Measurements from ENCODE around the gene RNF141.

RNF141 gene

GRCh38 chr11:10540915-10541560 lies at the start of gene RNF141:
TSS of gene RNF141 (minus strand) at chr11:10541187. CDS start at chr11:10534158, 7,029 bp downstream.
- DNase-seq, result peak; percentile 94 to 98

DNA sequence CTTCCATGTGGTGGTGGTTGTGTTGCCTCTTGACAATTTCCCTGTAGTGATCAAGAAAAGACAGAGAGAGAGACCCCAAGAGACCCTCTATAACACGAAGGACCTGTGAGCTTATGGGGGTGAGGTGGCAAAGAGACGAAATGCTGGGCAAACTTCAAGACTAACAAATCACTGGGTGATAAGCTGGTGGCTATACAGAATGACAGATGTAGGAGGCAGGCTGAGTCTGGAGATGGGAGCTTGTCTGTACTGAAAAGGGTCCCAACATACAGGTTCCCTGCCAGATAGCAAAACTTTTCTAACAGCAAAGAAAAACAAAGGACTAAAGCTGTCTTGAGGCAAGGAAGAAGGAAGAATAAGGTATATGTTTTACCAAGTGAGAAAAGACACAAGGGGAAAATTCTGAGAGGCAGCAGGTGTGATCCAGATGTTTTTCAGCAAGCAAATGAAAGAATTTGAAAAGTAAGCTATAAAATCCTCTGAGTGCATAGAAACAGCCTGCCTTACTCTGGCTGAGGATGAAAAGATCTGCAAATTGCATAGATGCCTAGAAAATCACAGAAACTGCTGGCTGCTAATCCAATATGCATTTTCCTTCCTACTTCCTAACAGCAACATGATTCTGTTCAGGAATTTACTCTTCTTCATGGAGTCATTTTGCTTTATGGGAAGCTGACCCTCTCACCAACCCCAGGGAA lies 49.4 kb upstream of the RNF141 start:
- no peak for DNase-seq

DNA sequence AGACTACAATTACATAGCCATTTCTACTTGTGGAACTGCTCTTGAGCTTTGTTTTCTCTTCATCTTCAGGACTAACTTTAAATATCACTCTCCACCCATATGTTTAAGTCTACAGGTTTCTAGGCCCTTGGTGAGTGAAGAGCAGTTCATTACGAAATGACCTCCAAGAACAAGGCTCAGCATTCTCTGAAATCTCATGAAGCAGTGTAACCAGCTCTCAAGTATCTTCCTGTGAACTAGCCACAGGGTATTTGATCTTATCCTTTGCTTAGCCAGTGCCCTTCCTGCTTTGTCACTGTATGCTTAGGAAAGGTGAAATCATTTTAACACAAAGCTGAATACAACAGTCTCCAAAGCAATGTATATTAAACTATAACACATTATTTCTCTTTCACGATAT lies 47.9 kb upstream of the RNF141 start:
- no peak for DNase-seq

- DNase-seq, result no peak
Measured at GRCh38 chr11:10587995-10588394, 47.0 kb upstream of the RNF141 start.

DNA sequence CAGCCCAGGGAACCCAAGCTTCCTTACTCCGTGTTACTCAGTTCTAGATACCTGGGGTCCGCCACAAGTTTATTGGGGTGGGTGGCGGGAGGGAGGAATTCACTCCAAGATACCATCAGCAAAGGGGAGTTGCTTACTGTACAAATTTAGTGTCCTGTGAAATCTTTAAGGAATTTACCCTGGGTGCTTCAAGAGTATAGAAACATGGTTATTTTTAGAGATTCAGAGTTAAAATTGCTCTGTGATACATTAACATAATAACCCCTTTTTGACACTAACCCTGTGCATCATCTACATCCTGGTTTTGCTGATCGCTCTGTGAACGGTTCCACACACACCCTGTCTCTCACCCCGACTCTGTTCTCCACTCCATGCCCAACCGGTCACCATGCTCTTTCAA lies 46.4 kb upstream of the RNF141 start:
- DNase-seq, result no peak

GRCh38 chr11:10584071-10584501 lies 43.1 kb upstream of the RNF141 start:
- no peak for DNase-seq

DNA sequence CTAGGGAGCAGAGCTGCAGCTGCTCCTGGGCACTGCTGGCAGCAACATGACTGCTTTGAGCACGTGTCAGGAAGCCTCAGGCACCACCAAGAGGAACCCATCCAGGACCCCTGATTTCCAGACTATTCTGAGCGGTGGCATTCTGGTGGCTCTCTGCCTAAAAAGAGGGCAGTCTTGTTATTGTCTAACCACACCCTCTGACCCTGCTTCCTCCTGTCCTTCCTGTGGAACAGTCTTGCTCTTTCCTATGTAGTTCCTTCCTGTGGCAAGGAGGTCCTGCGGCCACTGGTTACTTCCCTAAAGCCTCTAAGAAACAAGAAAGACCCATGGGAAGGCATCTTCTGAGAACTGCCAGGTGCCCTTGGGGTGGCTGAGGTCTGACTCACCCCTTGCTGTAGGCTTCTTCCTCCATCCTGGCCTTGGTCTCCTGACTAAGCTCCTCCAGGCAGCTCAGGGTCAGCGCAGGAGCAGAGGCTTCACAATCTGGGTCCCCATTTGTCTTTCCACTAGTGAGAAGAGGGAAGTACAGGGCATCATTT lies 40.6 kb upstream of the RNF141 start:
- DNase-seq, result no peak

- no peak for DNase-seq
Measured at GRCh38 chr11:10580623-10581022, 39.6 kb upstream of the RNF141 start.

GRCh38 chr11:10579700-10580099 lies 38.7 kb upstream of the RNF141 start:
- no peak for DNase-seq

DNA sequence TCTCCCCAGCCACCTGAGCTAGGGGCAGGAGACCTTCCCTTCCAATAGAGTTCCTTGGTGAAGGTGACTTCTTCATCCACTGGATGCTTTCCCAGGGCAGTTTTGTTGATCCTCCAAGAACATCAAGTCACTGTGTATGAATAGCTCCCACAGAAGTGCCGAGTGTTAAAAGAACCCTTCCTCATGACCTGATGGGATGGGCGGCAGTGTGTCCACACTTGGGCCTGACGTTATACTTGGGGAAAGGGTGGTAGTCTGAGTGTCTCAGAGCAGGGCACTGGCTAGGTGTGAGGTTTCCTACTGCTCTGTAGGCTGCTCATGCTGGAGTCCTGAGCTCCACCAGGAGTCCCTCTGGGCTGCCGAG lies 35.0 kb upstream of the RNF141 start:
- no peak for DNase-seq

DNA sequence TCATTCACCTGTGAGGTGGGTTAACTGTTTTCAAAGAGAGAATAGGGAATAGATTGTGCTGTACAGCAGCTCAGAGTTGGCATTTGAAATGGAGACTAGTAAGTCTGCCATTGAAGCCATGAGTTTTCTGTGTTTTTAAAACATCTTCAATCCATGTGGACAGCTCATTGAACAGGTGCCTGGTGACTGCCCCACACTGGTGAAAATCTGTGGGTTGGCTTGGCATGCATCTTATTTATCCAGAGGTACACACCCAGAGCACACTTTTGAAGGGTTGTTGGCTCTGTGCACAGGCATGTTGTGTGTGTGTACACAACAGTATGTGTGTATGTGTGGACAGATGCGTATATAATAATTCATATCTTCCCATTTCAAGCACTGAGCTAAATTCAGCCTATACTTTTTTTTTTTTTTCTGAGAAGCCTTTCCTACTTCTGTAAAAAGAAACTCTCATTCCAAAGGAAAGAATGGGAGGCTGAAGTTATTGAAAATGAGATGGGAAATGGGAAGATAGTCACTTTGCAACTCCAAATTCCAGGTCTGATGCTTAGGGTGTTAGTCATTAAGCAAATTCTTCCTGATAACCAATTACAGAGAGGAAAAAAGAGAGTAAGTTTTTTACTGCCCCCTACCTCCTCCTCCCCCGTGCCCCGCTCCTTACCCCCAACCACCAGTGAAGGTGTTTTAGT lies 34.5 kb upstream of the RNF141 start:
- DNase-seq, result no peak

DNA sequence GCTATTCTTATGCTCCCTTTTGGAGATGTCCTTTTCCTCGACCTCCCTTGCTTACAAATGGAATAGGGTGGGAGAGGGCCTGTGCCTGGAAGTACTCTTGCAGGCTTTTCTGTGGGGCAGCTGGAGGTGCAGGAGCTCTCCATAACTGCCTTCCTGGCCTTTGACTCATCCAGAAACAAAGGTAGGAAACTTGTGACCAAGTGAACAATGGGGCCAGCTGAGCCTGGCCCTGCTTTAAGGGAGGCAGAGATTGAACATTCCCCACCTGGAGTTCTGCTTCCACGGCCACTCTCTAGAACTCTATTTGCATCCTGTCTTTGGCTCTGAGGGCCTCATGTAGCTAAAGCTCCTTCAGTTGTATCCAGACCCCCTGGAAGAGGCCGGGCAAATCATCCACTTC lies 32.6 kb upstream of the RNF141 start:
- no peak for DNase-seq

GRCh38 chr11:10573028-10573427 lies 32.0 kb upstream of the RNF141 start:
- DNase-seq, result no peak

- no peak for DNase-seq
Measured at GRCh38 chr11:10572533-10572932, 31.5 kb upstream of the RNF141 start.

DNA sequence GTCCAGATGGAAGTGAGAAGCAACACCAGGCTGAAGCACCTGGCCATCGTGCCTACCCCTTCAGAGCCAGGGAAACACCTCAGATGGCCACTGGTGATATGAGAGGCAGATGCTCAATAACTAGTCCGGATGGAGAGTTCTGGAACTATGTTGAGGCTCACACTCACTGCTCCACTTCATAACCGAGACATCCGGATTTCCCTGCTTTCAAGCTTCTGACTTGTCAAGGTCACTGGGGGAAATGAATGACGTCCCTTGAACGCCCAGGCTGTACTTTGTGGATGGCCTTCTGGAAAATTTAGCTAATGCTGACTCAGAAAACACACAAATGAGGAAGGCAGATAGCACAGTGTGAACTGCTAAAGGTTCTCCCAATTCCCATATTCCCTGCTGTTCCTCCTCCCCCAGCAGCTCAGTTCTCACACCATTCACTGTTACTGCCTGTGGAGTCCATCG lies 27.5 kb upstream of the RNF141 start, which contains the start of gene LYVE1:
Gene LYVE1, minus strand, starts transcription at position 180 of the 456 bp plus-strand sequence. Its CDS starts 133 bp downstream, at position 47.
- no peak for DNase-seq

DNA sequence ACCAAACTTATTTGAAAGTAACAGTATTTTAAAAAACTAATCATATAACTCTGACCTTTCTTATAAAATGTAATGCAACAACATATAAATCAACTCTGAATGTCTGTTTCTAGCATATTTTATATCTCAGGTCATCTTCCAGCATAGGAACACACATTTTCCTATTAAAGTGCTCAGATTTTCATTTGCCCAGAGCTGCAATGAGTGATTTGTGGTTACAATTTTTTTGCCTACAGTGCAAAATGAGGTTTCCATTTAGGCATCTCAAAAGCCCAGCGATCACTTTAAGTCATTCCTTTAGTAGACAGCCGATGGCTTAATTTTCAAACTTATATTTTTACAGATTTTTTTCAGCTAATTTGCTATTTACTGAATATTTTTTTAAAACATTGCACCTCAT lies 26.5 kb upstream of the RNF141 start:
- no peak for DNase-seq

GRCh38 chr11:10566257-10566957 lies 25.4 kb upstream of the RNF141 start:
- DNase-seq, result no peak

DNA sequence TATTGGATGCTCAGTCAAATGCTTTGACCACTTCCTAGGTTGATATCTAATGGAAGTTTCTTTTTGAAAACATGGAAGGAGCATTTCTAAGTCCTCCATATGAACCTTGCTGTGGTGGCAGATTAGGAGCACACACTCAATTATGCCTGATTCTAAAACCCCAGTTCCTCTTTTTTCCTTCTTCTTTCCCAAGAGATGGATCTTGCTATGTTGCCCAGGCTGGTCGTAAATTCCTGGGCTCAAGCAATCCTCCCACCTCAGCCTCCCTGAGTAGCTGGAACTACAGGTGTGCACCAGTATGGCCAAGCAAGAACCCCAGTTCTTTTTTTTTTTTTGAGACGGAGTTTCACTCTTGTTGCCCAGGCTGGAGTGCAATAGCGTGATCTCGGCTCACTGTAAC lies 24.5 kb upstream of the RNF141 start:
- no peak for DNase-seq

DNA sequence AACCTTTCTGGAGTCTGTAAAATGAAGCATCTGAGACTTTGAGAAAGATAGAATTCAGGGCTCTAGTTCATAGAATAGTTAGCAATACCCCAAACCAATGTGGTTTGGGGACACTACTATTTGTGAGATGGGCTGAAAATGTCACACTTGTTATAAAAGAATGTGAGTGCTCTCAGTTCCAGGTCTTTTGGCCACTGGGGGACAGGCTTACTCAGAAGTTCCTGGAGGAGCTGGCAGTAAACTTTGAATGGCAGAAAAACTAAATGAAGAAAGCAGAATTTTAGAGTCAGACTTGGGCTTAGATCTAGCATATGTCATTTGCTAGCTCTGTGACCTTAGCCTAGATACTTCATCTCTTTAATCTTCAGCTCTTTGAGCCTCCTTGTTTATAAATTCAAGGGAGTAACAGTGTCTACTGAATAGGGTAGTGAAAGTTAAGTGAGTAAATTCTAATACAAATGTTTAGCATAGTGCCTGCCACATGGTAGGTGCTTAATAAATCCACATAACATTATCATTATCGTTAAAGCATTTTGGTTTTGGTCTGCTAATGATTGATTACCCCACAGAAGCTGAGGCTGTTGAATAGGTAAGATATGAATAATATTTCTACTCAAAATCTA lies 23.8 kb upstream of the RNF141 start:
- DNase-seq, result no peak

DNA sequence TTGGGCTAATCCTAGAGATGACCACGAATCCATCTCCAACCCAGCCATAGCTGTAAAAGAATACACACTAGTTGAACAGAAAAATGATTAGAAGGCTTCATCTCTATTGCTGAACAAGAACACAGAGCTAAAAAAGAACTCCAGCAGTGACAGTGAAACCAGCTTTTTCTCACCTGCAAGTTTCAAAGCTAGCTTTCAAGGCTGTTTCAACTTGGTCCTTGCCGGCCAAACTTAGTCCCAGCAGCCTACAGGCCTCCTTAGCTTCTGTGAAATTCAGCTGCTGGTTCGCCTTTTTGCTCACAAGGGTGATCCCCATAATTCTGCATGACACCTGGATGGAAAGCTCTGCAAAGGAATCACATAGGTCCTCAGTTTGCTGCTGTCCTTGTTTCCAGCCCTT lies 23.0 kb upstream of the RNF141 start:
- no peak for DNase-seq

- no peak for DNase-seq
Measured at GRCh38 chr11:10561947-10562346, 21.0 kb upstream of the RNF141 start.

- no peak for DNase-seq
Measured at GRCh38 chr11:10561043-10561818, 20.2 kb upstream of the RNF141 start.

All from NCI-H187 (cell line).